Endothelial cell (in vitro differentiated cells): ENCODE results near the gene KCNK10. TPM values are rescaled to one million over a fixed set of nuclear protein-coding genes. Genes with fewer than 3 reads are reported as not detected.

Experiments used
- DNase-seq: peaks from one replicate; pipeline ENCODE4 v3.0.0; 2021; ENCODE audit warnings: low spot score
- H3K27ac Mint-ChIP-seq: one replicate; pipeline ENCODE4 v1.8.0; 2021; ENCODE audit warnings: mixed read lengths, inconsistent platforms; ENCODE audit not compliant: unreplicated experiment
- H3K27me3 Mint-ChIP-seq: one replicate; pipeline ENCODE4 v1.8.0; 2021; ENCODE audit warnings: mild to moderate bottlenecking, moderate library complexity, mixed read lengths, inconsistent platforms; ENCODE audit not compliant: unreplicated experiment
- H3K36me3 Mint-ChIP-seq: one replicate; pipeline ENCODE4 v1.8.0; 2021; ENCODE audit warnings: mild to moderate bottlenecking, low read depth, mixed read lengths, inconsistent platforms; ENCODE audit not compliant: unreplicated experiment
- H3K4me1 Mint-ChIP-seq: one replicate; pipeline ENCODE4 v1.8.0; 2021; ENCODE audit warnings: mild to moderate bottlenecking, mixed read lengths, inconsistent platforms; ENCODE audit not compliant: unreplicated experiment
- H3K4me3 Mint-ChIP-seq: one replicate; pipeline ENCODE4 v1.8.0; 2021; ENCODE audit warnings: mild to moderate bottlenecking, mixed read lengths, inconsistent platforms; ENCODE audit not compliant: unreplicated experiment
- H3K9me3 Mint-ChIP-seq: one replicate; pipeline ENCODE4 v1.8.0; 2021; ENCODE audit warnings: mixed read lengths, inconsistent platforms; ENCODE audit not compliant: unreplicated experiment
- CTCF ChIP-seq: fragments of 200-600 bp; sonication (generic); IDR thresholded peaks from one replicate; pipeline ENCODE4 v1.5.0; 2021; ENCODE audit warnings: antibody characterized with exemption; ENCODE audit not compliant: unreplicated experiment
- total RNA-seq: library from RNA; stranded (reverse); fragmentation: NEBNext Ultra II Directional; extraction: Animal tissue kit (Norgen Biotek cat#: 25700); gene quantifications from one replicate; pipeline ENCODE4 v1.2.1, GENCODE V29; 2021; ENCODE audit not compliant: unreplicated experiment

Gene KCNK10
- total RNA-seq, 1 donor from 2014 or later: 2.3 TPM

GRCh38 chr14:88276923-88277596 lies 46.0 kb downstream of the KCNK10 start:
- Mint-ChIP-seq H3K9me3 (no peaks in the 10 kb centered on the region), H3K4me3 (no peak overlapping the region), H3K27ac (no peak overlapping the region), H3K36me3 (no peaks in the 10 kb centered on the region), H3K4me1 (no peaks in the 10 kb centered on the region), H3K27me3 (peaks cover 8% of the 10 kb centered on the region)
- TF ChIP-seq CTCF: no peak
- no peak for DNase-seq

DNA sequence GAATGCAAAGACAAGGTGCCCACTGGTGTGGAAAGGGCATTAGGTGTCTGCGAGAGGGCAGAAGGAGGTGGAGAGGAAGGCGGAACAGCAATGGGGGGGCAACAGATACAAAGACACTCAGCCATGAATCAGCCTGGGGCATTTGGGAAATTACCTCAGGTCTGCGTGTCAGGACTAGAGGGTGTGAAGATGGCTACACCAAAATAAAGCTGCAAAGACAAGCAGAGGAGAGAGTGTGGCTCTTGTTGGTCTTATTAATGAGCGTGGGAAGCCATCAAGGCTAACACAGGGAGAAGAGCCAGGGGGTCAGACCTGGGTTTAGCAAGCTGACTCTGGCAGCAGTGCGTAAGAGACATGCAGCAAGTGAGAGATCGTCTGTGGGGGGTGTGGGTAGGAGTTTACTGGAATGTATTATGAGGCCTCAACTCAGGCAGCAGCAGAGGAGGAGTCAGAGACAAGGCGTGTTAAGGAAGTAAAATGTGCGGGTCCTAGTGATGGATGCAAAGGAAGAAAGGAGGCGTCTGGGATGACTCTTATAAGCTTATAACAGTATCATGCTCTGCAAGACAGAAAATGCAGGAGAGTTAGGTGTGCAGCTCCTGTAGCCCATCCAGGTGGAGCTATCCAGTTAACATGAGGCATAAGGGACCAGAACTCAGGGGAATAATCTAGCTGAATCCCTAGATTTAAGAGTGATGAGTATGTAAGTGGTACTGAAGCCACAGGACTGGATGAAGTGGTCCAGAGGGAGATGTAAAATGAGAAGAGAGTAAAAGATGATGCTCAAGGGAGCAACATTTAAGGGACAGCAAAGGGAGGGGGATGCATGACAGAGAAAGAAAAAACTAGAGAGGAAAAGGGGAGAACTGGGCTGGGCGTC lies 50.4 kb downstream of the KCNK10 start:
- Mint-ChIP-seq H3K4me1 (peaks cover 3% of the 10 kb centered on the region), H3K4me3 (no peak overlapping the region), H3K27me3 (peaks cover 6% of the 10 kb centered on the region), H3K36me3 (no peaks in the 10 kb centered on the region), H3K27ac (no peak overlapping the region), H3K9me3 (no peaks in the 10 kb centered on the region)
- DNase-seq: no peak
- TF ChIP-seq CTCF: no peak

DNA sequence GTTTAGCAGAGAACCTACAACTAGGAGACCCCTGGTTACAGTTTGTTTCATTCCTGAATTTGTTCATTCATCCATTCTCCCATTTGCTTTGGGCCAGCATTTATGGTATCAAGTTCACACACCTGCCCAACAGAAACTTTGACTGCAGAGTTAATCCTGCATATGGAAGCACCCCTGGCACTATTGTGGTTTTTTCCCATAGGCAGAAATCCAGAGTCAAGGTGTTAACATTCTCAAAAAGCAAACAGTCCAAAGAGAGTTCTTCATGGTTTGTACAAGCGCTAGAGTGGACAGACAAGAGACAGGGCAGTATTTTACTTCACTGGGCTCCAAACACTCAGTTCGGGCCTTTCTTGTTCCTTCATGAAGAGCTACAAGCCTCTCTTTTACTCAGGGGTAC lies 51.9 kb downstream of the KCNK10 start:
- peaks cover 6% of the 10 kb centered on the region for H3K27me3 Mint-ChIP-seq
- H3K27ac Mint-ChIP-seq: no peak overlapping the region
- no peak for DNase-seq
- H3K4me1 Mint-ChIP-seq: peaks cover 3% of the 10 kb centered on the region
- no peak overlapping the region for H3K4me3 Mint-ChIP-seq
- H3K9me3 Mint-ChIP-seq: no peaks in the 10 kb centered on the region
- H3K36me3 Mint-ChIP-seq: no peaks in the 10 kb centered on the region
- TF ChIP-seq CTCF: no peak

- Mint-ChIP-seq H3K27ac (no peak overlapping the region), H3K27me3 (peaks cover 6% of the 10 kb centered on the region), H3K36me3 (no peaks in the 10 kb centered on the region), H3K4me3 (no peak overlapping the region), H3K4me1 (peaks cover 3% of the 10 kb centered on the region), H3K9me3 (no peaks in the 10 kb centered on the region)
- DNase-seq: no peak
- no peak for TF ChIP-seq CTCF
Measured at GRCh38 chr14:88270776-88271175, 52.3 kb downstream of the KCNK10 start.

DNA sequence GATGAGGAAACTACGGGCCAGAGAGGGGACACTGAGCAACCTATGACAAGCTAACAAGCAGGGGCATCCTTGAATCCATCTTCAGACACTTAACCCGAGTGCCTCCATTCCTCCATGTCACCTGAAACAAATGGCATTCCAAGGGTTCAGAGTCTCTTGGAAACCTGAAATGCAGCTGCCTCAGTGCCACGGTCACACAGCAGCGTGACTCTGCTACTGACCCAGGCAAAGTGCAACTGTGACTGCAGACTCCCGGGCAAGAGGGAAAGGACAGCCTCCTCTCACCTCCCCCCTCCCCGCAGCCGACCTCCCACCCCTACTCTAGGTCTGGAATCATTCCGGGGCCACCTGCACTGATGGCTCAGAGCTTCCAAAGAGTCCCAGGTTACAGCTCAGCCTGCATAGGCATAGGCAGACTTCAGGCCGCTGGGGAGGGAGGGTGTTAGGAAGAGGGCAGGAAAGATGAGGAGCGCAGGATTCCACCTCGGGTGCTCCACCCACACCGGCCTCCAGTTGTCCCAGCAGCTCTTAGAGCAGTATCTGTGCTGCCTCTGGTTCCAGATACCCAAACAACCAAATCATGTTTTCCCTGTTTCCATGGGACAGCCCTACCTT lies 53.2 kb downstream of the KCNK10 start:
- Mint-ChIP-seq H3K27me3 (peaks cover 6% of the 10 kb centered on the region), H3K4me1 (peaks cover 3% of the 10 kb centered on the region), H3K27ac (no peak overlapping the region), H3K4me3 (no peak overlapping the region), H3K9me3 (no peaks in the 10 kb centered on the region), H3K36me3 (no peaks in the 10 kb centered on the region)
- DNase-seq: no peak
- no peak for TF ChIP-seq CTCF
